Testis (tissue), 3 donors: ENCODE data around the gene TEKT5. TPM values are rescaled to one million over a fixed set of nuclear protein-coding genes. Genes with fewer than 3 reads are reported as not detected.

Experiments
- DNase-seq: peaks from one replicate; pipeline ENCODE4 v3.0.0-alpha.2; 2019
- H3K27ac ChIP-seq, 2 donors: fragments of 200-600 bp; sonication (generic); one replicate each; pipeline ENCODE4 v1.5.1; 2019
- H3K27me3 ChIP-seq: fragments of 200-600 bp; sonication (generic); one replicate; pipeline ENCODE4 v1.5.1; 2019
- H3K36me3 ChIP-seq: fragments of 200-600 bp; sonication (generic); one replicate; pipeline ENCODE4 v1.5.1; 2017; ENCODE audit warnings: low read depth; ENCODE audit errors: missing control alignments
- H3K4me1 ChIP-seq: fragments of 200-600 bp; sonication (generic); one replicate; pipeline ENCODE4 v1.5.1; 2019
- H3K4me3 ChIP-seq, 2 donors: fragments of 200-600 bp; sonication (generic); one replicate each; pipeline ENCODE4 v1.5.1; 2017 to 2019
- H3K9me3 ChIP-seq: fragments of 200-600 bp; sonication (generic); one replicate; pipeline ENCODE4 v1.5.1; 2017
- CTCF ChIP-seq, 3 experiments: fragments of 450-650 bp in 2 of 3; fragments of 200-600 bp in 1 of 3; sonication (generic) in 1 of 3; IDR thresholded peaks; one replicate each; pipeline ENCODE4 v1.5.1; 2016 to 2019; ENCODE audit warnings: antibody characterized with exemption in 3 of 3, mild to moderate bottlenecking in 2 of 3, moderate library complexity in 1 of 3
- POLR2A ChIP-seq: fragments of 450-650 bp; IDR thresholded peaks from one replicate; pipeline ENCODE4 v1.6.1; 2017; ENCODE audit warnings: antibody characterized with exemption, mild to moderate bottlenecking, moderate library complexity
- WGBS, 2 donors: methylation state at CpG; one replicate each; pipeline ENCODE4 v1.1.5; 2018; 5-methylcytosine and 5-hydroxymethylcytosine counted together
- intact Hi-C: fragments of 100-400 bp; cut with DNase I; formaldehyde crosslinking; loops from one replicate; pipeline ENCODE4 v1.15.1; 2023; ENCODE audit warnings: low total_unique reads
- polyA plus RNA-seq: library from polyadenylated mRNA; stranded (reverse); fragments of 350-450 nt; fragmentation: Illumina TruSeq; extraction: RNeasy Lipid Tissue Mini Kit (QIAGEN cat#74804); gene quantifications from one replicate; pipeline ENCODE4 v1.2.3, GENCODE V29; 2014; ENCODE audit warnings: low read depth, low replicate concordance; ENCODE audit not compliant: insufficient read depth
- total RNA-seq, 2 donors: library from RNA; depleted of rRNA; stranded (reverse); fragments of >200 nt; gene quantifications; one replicate each; pipeline ENCODE4 v1.2.3, GENCODE V29; 2016

The TEKT5 gene
- total and polyA plus RNA-seq, 3 donors from 2014 or later, result 20.7 to 69.1 (median 35.6) TPM

GRCh38 chr16:10657925-10658324 is 36.8 kb downstream of the TEKT5 start:
- Histone ChIP-seq H3K27me3 (no peaks in the 10 kb centered on the region), H3K27ac (no peak overlapping the region), H3K4me3 (no peak overlapping the region), H3K36me3 (no peaks in the 10 kb centered on the region), H3K4me1 (no peaks in the 10 kb centered on the region), H3K9me3 (no peaks in the 10 kb centered on the region)
- 91 to 97% methylated on average over 4 of the region's 4 CpGs for WGBS, 2 donors
- TF ChIP-seq POLR2A (no peak), CTCF (IDR thresholded peaks at IDR 0.05) (no peak)
- intact Hi-C loops, result no loop called here
- no peak for DNase-seq

- DNase-seq, result no peak
- intact Hi-C loops, result no loop called here
Measured at GRCh38 chr16:10656618-10657017, 38.1 kb downstream of the TEKT5 start.

DNA sequence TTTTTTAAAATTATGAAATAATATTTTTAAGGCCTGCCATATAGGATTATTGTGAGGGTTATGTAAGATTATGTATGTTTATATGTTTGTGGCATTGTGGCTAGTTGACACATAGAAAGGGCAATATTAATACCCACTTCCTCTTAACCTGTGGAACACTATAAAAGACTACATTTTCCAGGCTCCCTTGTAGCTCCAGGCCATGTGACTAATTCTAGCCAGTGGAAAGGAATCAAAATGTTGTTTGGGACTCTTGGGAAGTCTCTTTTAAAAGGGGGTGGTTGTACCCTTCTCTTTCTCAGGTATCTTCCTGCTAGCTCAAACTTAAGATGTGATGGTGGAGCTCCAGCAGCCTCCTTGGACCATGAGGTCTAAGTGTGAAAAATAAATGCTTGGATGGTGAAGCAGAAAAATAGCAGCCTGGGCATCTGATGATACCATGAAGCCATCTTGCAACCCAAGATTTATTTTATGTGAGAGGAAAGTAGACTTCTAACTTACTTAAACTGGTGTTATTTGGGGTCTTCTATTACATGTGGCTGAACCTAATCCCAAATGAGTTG is 39.2 kb downstream of the TEKT5 start:
- no peak for TF ChIP-seq CTCF (IDR thresholded peaks at IDR 0.05)
- no peak for TF ChIP-seq POLR2A
- intact Hi-C loops, result no loop called here
- H3K36me3 ChIP-seq, result no peaks in the 10 kb centered on the region
- H3K27me3 ChIP-seq, result no peaks in the 10 kb centered on the region
- H3K4me3 ChIP-seq, result no peak overlapping the region
- H3K4me1 ChIP-seq, result no peaks in the 10 kb centered on the region
- no peaks in the 10 kb centered on the region for H3K9me3 ChIP-seq
- DNase-seq, result no peak
- H3K27ac ChIP-seq, result no peak overlapping the region

More at GRCh38 chr16:10656618-10657017, 38.1 kb downstream of the TEKT5 start:
- Histone ChIP-seq H3K4me3 (no peak overlapping the region), H3K36me3 (no peaks in the 10 kb centered on the region), H3K9me3 (no peaks in the 10 kb centered on the region), H3K4me1 (no peaks in the 10 kb centered on the region), H3K27me3 (no peaks in the 10 kb centered on the region), H3K27ac (no peak overlapping the region)
- no peak for TF ChIP-seq POLR2A
- no peak for TF ChIP-seq CTCF (IDR thresholded peaks at IDR 0.05)

GRCh38 chr16:10654592-10655414 is 39.9 kb downstream of the TEKT5 start:
- no peak overlapping the region for H3K4me3 ChIP-seq
- no peaks in the 10 kb centered on the region for H3K27me3 ChIP-seq
- 60 to 70% methylated on average over 7 to 8 of the region's 8 CpGs for WGBS, 2 donors
- no peaks in the 10 kb centered on the region for H3K36me3 ChIP-seq
- no peak for TF ChIP-seq CTCF (IDR thresholded peaks at IDR 0.05)
- no peak for TF ChIP-seq POLR2A
- DNase-seq, result no peak
- no peak overlapping the region for H3K27ac ChIP-seq
- no peaks in the 10 kb centered on the region for H3K4me1 ChIP-seq
- H3K9me3 ChIP-seq, result no peaks in the 10 kb centered on the region
- intact Hi-C loops, result no loop called here
